ENCODE data around the gene DCUN1D1.

DCUN1D1 gene
- long read RNA-seq, full-length matches to known transcripts, result 49 of 80 reads
- long read RNA-seq, partial matches to known transcripts, result 14 of 80 reads
- long read RNA-seq, other reads (novel, unspliced or antisense), result 17 of 80 reads

DNA sequence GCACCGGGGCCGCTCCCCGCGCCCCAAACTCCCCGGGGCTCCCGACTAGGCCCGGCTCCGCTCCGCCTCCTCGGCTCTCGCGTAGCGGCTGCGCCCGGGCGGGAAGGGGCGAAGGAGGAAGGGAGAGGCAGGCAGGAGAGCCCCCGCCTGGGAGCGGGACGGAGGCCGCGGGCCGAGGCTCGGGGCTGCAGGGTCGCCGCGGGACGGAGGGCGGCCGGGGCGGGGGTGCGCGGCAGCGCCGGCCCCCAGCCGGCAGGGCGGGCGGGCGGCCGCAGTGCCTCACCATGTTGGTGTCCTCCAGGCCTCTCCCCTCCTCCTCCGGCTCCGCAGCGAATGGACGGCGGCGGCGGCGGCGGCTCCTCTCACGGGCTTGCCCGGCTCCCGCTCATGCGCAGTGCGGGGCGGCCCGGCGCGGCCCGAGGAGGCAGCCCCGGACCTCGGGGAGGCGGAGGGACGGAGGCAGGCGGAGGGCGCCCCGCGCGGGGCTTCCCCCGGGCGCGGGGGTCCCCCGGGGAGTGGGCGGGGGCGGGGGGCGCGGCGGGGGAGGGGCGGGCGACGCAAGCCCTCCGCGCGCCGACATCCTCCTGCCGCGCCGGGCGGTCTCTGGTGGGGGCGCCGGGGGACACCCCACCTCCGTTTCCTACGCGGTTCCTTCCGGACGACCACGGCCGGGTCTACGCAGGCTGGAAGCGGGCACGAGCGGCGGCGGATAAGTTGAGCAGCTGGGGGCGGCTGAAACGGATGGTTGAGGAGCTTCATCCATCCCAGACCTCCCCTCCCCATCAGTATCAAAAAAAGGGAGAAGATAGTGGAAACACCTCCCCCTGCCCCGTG, at the start of gene DCUN1D1:
DCUN1D1 (minus strand) TSS at position 335 of the 834 bp plus-strand sequence; CDS start at position 286, 49 bp downstream.
- no peaks in the 10 kb centered on the region for H3K27me3 ChIP-seq (ENCODE audit: insufficient read depth, poor library complexity, severe bottlenecking)
- TF ChIP-seq SPI1 (IDR thresholded peaks at IDR 0.05; ENCODE audit: borderline replicate concordance, low read depth) (no peak), POLR2AphosphoS5 (IDR thresholded peaks at IDR 0.05; ENCODE audit: low read depth) (0 out of 2 replicates have a peak, but pooled peaks have one; percentile 51), GABPA (IDR thresholded peaks at IDR 0.05; ENCODE audit: low read depth) (no peak)
- TF ChIP-seq, protein P1, sequence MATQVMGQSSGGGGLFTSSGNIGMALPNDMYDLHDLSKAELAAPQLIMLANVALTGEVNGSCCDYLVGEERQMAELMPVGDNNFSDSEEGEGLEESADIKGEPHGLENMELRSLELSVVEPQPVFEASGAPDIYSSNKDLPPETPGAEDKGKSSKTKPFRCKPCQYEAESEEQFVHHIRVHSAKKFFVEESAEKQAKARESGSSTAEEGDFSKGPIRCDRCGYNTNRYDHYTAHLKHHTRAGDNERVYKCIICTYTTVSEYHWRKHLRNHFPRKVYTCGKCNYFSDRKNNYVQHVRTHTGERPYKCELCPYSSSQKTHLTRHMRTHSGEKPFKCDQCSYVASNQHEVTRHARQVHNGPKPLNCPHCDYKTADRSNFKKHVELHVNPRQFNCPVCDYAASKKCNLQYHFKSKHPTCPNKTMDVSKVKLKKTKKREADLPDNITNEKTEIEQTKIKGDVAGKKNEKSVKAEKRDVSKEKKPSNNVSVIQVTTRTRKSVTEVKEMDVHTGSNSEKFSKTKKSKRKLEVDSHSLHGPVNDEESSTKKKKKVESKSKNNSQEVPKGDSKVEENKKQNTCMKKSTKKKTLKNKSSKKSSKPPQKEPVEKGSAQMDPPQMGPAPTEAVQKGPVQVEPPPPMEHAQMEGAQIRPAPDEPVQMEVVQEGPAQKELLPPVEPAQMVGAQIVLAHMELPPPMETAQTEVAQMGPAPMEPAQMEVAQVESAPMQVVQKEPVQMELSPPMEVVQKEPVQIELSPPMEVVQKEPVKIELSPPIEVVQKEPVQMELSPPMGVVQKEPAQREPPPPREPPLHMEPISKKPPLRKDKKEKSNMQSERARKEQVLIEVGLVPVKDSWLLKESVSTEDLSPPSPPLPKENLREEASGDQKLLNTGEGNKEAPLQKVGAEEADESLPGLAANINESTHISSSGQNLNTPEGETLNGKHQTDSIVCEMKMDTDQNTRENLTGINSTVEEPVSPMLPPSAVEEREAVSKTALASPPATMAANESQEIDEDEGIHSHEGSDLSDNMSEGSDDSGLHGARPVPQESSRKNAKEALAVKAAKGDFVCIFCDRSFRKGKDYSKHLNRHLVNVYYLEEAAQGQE (IDR thresholded peaks at IDR 0.05; ENCODE audit: insufficient replicate concordance, low read depth), result peak; percentile 13
- TF ChIP-seq, protein P2, sequence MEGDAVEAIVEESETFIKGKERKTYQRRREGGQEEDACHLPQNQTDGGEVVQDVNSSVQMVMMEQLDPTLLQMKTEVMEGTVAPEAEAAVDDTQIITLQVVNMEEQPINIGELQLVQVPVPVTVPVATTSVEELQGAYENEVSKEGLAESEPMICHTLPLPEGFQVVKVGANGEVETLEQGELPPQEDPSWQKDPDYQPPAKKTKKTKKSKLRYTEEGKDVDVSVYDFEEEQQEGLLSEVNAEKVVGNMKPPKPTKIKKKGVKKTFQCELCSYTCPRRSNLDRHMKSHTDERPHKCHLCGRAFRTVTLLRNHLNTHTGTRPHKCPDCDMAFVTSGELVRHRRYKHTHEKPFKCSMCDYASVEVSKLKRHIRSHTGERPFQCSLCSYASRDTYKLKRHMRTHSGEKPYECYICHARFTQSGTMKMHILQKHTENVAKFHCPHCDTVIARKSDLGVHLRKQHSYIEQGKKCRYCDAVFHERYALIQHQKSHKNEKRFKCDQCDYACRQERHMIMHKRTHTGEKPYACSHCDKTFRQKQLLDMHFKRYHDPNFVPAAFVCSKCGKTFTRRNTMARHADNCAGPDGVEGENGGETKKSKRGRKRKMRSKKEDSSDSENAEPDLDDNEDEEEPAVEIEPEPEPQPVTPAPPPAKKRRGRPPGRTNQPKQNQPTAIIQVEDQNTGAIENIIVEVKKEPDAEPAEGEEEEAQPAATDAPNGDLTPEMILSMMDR (IDR thresholded peaks at IDR 0.05; ENCODE audit: insufficient read depth, low read length), result no peak
- DNase-seq (ENCODE audit: low read depth in 1 of 2, low spot score in 1 of 2), result peak in 1 of 2 experiments; percentile 86
- H3K27ac ChIP-seq (replicated peaks), result peak within 1 kb of the TSS; percentile 83
- peak within 1 kb of the TSS; percentile 93 for H3K4me3 ChIP-seq (replicated peaks; ENCODE audit: insufficient read depth, low read length)

DNA sequence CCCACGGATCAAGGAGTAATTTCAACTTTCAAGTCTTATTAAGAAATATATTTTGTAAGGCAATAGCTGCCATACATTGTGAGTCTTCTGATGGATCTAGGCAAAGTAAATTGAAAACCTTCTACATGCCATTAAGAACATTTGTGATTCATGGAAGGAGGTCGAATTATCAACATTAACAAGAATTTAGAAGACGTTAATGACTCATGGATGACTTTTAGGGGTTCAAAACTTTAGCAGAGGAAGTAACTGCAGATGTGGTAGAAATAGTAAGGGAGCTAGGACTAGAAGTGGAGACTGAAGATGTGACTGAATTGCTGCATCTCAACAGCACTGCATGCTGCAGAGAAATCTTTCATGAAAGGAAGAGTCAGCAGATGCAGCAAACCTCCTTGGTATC, 48.1 kb upstream of the DCUN1D1 start:
- no peaks in the 10 kb centered on the region for H3K27me3 ChIP-seq (ENCODE audit: insufficient read depth, poor library complexity, severe bottlenecking)
- TF ChIP-seq, protein P1 (IDR thresholded peaks at IDR 0.05; ENCODE audit: insufficient replicate concordance, low read depth), result no peak
- no peak for TF ChIP-seq SPI1 (IDR thresholded peaks at IDR 0.05; ENCODE audit: borderline replicate concordance, low read depth)
- TF ChIP-seq, protein P2 (IDR thresholded peaks at IDR 0.05; ENCODE audit: insufficient read depth, low read length), result no peak
- TF ChIP-seq POLR2AphosphoS5 (IDR thresholded peaks at IDR 0.05; ENCODE audit: low read depth), result no peak
- TF ChIP-seq GABPA (IDR thresholded peaks at IDR 0.05; ENCODE audit: low read depth), result no peak
- H3K4me3 ChIP-seq (replicated peaks; ENCODE audit: insufficient read depth, low read length), result no peak overlapping the region
- DNase-seq (ENCODE audit: low read depth in 1 of 2, low spot score in 1 of 2), result no peak
- H3K27ac ChIP-seq (replicated peaks), result no peak overlapping the region

DNA sequence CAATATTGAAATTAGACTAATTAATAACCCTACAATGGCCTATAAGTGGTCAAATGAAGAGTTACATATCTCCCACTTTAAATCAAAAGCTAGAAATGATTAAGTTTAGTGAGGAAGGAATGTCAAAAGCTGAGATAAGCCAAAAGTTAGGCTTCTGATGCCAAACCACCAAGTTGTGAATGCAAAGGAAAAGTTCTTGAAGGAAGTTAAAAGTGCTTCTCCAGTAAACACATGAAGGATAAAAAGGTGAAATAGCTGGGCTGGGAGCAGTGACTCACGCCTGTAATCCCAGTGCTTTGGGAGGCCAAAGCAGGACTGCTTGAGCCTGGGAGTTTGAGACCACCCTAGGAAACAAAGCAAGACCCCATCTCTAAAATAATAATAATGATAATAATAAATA, 46.9 kb upstream of the DCUN1D1 start:
- DNase-seq (ENCODE audit: low read depth in 1 of 2, low spot score in 1 of 2), result no peak
- TF ChIP-seq, protein P1 (IDR thresholded peaks at IDR 0.05; ENCODE audit: insufficient replicate concordance, low read depth), result no peak
- TF ChIP-seq POLR2AphosphoS5 (IDR thresholded peaks at IDR 0.05; ENCODE audit: low read depth) (no peak), SPI1 (IDR thresholded peaks at IDR 0.05; ENCODE audit: borderline replicate concordance, low read depth) (no peak), GABPA (IDR thresholded peaks at IDR 0.05; ENCODE audit: low read depth) (no peak)
- TF ChIP-seq, protein P2 (IDR thresholded peaks at IDR 0.05; ENCODE audit: insufficient read depth, low read length), result no peak
- no peaks in the 10 kb centered on the region for H3K27me3 ChIP-seq (ENCODE audit: insufficient read depth, poor library complexity, severe bottlenecking)
- no peak overlapping the region for H3K4me3 ChIP-seq (replicated peaks; ENCODE audit: insufficient read depth, low read length)
- H3K27ac ChIP-seq (replicated peaks), result no peak overlapping the region
